Thyroid gland (tissue), 4 donors: ENCODE data around the gene DKK3. TPM values are rescaled to one million over a fixed set of nuclear protein-coding genes. Genes with fewer than 3 reads are reported as not detected.

Experiments used
- DNase-seq, 2 donors: peaks; one replicate each; pipeline ENCODE4 v3.0.0-alpha.2; 2019
- H3K27ac ChIP-seq, 3 donors: fragments of 200-600 bp; sonication (generic); 1 replicate in 2 of 3; 2 replicates in 1 of 3; pipeline ENCODE4 v1.5.1; 2016 to 2019; ENCODE audit warnings: mild to moderate bottlenecking in 1 of 3, moderate library complexity in 1 of 3
- H3K27me3 ChIP-seq: fragments of 200-600 bp; sonication (generic); one replicate; pipeline ENCODE4 v1.5.1; 2019
- H3K36me3 ChIP-seq, 2 donors: fragments of 200-600 bp; sonication (generic); one replicate each; pipeline ENCODE4 v1.5.1; 2016 to 2019
- H3K4me1 ChIP-seq, 2 donors: fragments of 200-600 bp; sonication (generic); one replicate each; pipeline ENCODE4 v1.5.1; 2017 to 2019
- H3K4me3 ChIP-seq, 3 donors: fragments of 200-600 bp; sonication (generic); replicated peaks in 1 of 3; 1 replicate in 2 of 3; 2 replicates in 1 of 3; pipeline ENCODE4 v1.5.1; 2016; ENCODE audit warnings: mild to moderate bottlenecking in 1 of 3
- H3K9me3 ChIP-seq: fragments of 200-600 bp; sonication (generic); one replicate; pipeline ENCODE4 v1.5.1; 2017
- POLR2A ChIP-seq, 2 donors: fragments of 450-650 bp; IDR thresholded peaks; one replicate each; pipeline ENCODE4 v1.6.1; 2017; ENCODE audit warnings: antibody characterized with exemption in 2 of 2, mild to moderate bottlenecking in 2 of 2, moderate library complexity in 1 of 2
- WGBS, 2 donors: methylation state at CpG; one replicate each; pipeline ENCODE4 v1.1.5; 2017; 5-methylcytosine and 5-hydroxymethylcytosine counted together
- intact Hi-C: fragments of 100-400 bp; cut with DNase I; formaldehyde crosslinking; loops from one replicate; pipeline ENCODE4 v1.15.1; 2023
- total RNA-seq, 4 donors: library from RNA; depleted of rRNA; stranded (reverse); fragments of >200 nt; gene quantifications; one replicate each; pipeline ENCODE4 v1.2.3, GENCODE V29; 2016
- TF ChIP-seq, protein P1 (sequence below), 6 experiments: fragments of 200-600 bp in 3 of 6; fragments of 450-650 bp in 3 of 6; sonication (generic) in 3 of 6; IDR thresholded peaks; one replicate each; pipeline ENCODE4 v1.5.1; 2016 to 2019; ENCODE audit warnings: antibody characterized with exemption in 6 of 6, mild to moderate bottlenecking in 2 of 6, inconsistent platforms in 1 of 6, moderate library complexity in 1 of 6

The DKK3 gene
- total RNA-seq, 4 donors from 2014 or later = 15.1 to 72.0 (median 27.3) TPM

DNA sequence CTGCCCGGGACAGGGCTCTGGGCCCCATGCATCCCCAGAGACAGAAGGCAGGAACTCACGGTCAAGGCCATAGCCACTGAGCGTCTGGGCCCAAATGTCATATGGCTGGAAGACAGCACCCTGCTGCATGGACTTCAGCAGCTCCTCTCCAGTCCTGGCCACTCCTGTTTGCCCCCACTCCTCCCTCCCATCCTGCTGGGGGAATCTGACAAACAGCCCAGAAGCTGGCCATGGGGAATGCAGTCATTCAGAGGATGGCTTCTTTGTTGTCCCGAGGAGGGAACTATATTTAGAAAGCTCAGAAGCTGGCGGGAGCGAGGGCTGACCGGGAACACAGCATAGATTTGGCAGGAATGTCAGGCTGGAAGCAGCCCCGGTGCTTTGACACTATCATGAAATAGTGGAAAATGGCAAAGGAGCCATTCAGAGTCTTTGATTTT, 35.0 kb downstream of the DKK3 start:
- no peaks in the 10 kb centered on the region for H3K36me3 ChIP-seq
- H3K9me3 ChIP-seq = no peaks in the 10 kb centered on the region
- TF ChIP-seq POLR2A (IDR thresholded peaks at IDR 0.05) = no peak
- TF ChIP-seq, protein P1, sequence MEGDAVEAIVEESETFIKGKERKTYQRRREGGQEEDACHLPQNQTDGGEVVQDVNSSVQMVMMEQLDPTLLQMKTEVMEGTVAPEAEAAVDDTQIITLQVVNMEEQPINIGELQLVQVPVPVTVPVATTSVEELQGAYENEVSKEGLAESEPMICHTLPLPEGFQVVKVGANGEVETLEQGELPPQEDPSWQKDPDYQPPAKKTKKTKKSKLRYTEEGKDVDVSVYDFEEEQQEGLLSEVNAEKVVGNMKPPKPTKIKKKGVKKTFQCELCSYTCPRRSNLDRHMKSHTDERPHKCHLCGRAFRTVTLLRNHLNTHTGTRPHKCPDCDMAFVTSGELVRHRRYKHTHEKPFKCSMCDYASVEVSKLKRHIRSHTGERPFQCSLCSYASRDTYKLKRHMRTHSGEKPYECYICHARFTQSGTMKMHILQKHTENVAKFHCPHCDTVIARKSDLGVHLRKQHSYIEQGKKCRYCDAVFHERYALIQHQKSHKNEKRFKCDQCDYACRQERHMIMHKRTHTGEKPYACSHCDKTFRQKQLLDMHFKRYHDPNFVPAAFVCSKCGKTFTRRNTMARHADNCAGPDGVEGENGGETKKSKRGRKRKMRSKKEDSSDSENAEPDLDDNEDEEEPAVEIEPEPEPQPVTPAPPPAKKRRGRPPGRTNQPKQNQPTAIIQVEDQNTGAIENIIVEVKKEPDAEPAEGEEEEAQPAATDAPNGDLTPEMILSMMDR (IDR thresholded peaks at IDR 0.05) = no peak
- H3K4me3 ChIP-seq = no peak overlapping the region
- peaks cover 12 to 47% of the 10 kb centered on the region in 2 donors for H3K4me1 ChIP-seq
- intact Hi-C loops = no loop called here
- H3K27me3 ChIP-seq = no peaks in the 10 kb centered on the region
- WGBS, 2 donors = 54 to 70% methylated on average over 8 of the region's 8 CpGs
- peak; percentile 23 to 27 for DNase-seq
- H3K27ac ChIP-seq = peak overlapping the region in 2 of 3 donors; percentile 41 to 50

DNA sequence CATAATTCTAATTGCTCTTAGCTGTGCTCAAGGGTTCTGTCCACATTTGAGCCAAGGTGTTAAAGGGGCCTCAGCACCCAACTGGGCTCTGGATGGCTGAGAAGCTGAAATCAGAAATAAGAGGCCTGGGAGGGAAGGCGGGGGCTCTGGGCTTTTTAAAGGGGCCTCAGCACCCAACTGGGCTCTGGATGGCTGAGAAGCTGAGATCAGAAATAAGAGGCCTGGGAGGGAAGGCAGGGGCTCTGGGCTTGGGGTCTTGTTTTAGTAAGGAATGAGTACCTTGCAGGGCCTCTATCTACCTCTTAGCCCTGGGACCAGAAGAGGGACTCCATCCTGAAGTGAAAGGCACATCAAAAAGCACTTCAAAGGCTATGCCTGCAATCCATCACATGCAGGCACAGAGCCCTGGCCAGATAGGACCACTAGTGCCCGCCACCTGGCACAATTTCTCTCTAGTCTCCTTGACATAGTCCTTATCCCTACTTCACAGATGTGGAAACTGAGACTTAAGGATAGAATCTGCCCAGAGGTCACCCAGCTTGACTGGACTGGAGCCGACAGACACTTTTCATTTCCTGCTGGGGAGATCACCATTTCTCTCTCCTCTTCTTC, 35.6 kb downstream of the DKK3 start:
- 63 to 90% methylated on average over 3 of the region's 3 CpGs for WGBS, 2 donors
- Histone ChIP-seq H3K4me1 (peaks cover 12 to 42% of the 10 kb centered on the region in 2 donors), H3K4me3 (no peak overlapping the region), H3K36me3 (no peaks in the 10 kb centered on the region), H3K27ac (peak overlapping the region in 2 of 3 donors; percentile 41 to 50), H3K9me3 (no peaks in the 10 kb centered on the region), H3K27me3 (no peaks in the 10 kb centered on the region)
- DNase-seq = no peak
- intact Hi-C loops = no loop called here
- TF ChIP-seq, protein P1 (IDR thresholded peaks at IDR 0.05) = no peak
- TF ChIP-seq POLR2A (IDR thresholded peaks at IDR 0.05) = no peak

DNA sequence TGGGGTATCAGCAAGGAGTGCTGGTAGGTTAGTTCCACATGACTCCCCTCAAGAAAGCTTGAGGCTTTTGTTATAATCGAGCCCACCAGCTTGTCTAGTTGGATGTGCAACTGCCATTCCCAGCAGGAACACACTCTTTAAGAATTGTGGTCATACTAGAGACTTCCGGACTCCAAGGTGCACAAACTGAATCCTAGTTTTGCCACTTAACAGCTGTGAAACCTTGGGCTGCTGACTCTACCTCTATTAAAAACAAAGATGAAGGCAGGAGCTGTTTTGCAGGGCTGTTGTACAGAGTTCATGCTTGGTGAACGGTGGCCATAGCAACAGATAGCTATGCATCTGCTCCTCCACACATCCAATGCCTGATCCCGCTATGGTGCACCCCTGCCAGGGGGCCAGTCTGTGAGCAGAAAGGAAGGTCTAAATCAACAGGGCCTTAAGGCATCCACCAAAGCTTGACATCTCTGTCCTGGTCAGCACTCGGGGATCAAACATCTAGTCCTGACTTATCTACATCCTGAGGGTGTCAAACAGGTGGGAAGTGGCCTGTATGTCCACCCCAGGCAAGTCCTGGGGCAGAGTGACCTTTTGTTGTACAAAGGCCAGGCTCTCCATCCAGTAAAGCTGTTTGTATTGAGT, 36.4 kb downstream of the DKK3 start:
- no peak for DNase-seq
- WGBS, 2 donors = 70 to 71% methylated on average over 5 of the region's 5 CpGs
- Histone ChIP-seq H3K9me3 (no peaks in the 10 kb centered on the region), H3K4me1 (peaks cover 7 to 35% of the 10 kb centered on the region in 2 donors), H3K27me3 (no peaks in the 10 kb centered on the region), H3K4me3 (no peak overlapping the region), H3K27ac (no peak overlapping the region), H3K36me3 (no peaks in the 10 kb centered on the region)
- intact Hi-C loops = no loop called here
- TF ChIP-seq, protein P1 (IDR thresholded peaks at IDR 0.05) = no peak
- TF ChIP-seq POLR2A (IDR thresholded peaks at IDR 0.05) = no peak

DNA sequence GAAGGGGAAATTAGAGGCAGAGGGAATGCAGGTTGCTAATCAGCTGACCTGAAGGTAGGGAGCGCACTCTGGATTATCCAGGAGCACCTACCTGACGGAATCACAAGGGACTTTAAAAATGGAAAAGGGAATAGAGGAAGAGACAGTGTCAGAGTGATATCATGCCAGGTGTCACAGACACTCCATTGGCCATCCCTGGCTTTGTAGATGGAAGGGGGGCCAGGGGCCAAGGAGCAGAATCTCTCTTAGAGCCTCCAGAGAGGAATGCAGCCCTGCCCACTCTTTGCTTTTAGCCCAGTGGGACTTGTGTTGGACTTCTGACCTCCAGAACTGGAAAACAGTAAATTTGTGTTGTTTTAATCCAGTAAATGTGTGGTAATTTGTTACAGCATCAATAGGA, 37.9 kb downstream of the DKK3 start:
- H3K4me1 ChIP-seq = peaks cover 3 to 21% of the 10 kb centered on the region in 2 donors
- intact Hi-C loops = no loop called here
- H3K4me3 ChIP-seq = no peak overlapping the region
- H3K27me3 ChIP-seq = no peaks in the 10 kb centered on the region
- H3K9me3 ChIP-seq = no peaks in the 10 kb centered on the region
- no peak overlapping the region for H3K27ac ChIP-seq
- no peak for TF ChIP-seq POLR2A (IDR thresholded peaks at IDR 0.05)
- TF ChIP-seq, protein P1 (IDR thresholded peaks at IDR 0.05) = no peak
- whole genome bisulfite sequencing, 2 donors = 96 to 100% methylated on average over 2 of the region's 2 CpGs
- no peak for DNase-seq
- no peaks in the 10 kb centered on the region for H3K36me3 ChIP-seq
